ENCODE measurements around the gene DSG3.

Gene DSG3

GRCh38 chr18:31428211-31428610, 19.3 kb upstream of the DSG3 start:
- TF ChIP-seq CTCF (IDR thresholded peaks at IDR 0.05; ENCODE audit: control extremely low read depth, extremely low read depth, low read depth, missing control alignments), result no peak
- ChIA-PET CTCF (interaction anchor here (1.5 to 6.0 kb wide), 2 partner anchors 11 to 25 kb away, joined by 4 to 41 read pairs; no protein-coding TSS in a partner anchor), POLR2A (no interaction called here)
- DNase-seq (ENCODE audit: extremely low spot score), result no peak

- no peak for TF ChIP-seq CTCF (IDR thresholded peaks at IDR 0.05; ENCODE audit: control extremely low read depth, extremely low read depth, low read depth, missing control alignments)
- DNase-seq (ENCODE audit: extremely low spot score), result no peak
- CTCF ChIA-PET, result interaction anchor here (0.8 to 1.4 kb wide), 3 partner anchors 9 to 15 kb away, joined by 3 to 4 read pairs (median 3); no protein-coding TSS in a partner anchor
- POLR2A ChIA-PET, result no interaction called here
Measured at GRCh38 chr18:31429623-31430022, 17.9 kb upstream of the DSG3 start.

GRCh38 chr18:31430072-31430471, 17.5 kb upstream of the DSG3 start:
- CTCF ChIA-PET, result interaction anchor here (0.9 to 1.4 kb wide), 2 partner anchors 9 to 13 kb away, joined by 3 read pairs; no protein-coding TSS in a partner anchor
- POLR2A ChIA-PET, result no interaction called here
- DNase-seq (ENCODE audit: extremely low spot score), result no peak
- no peak for TF ChIP-seq CTCF (IDR thresholded peaks at IDR 0.05; ENCODE audit: control extremely low read depth, extremely low read depth, low read depth, missing control alignments)

GRCh38 chr18:31430554-31430953, 17.0 kb upstream of the DSG3 start:
- ChIA-PET CTCF (interaction anchor here (0.9 kb wide), 1 partner anchor 9 kb away, joined by 3 read pairs; no protein-coding TSS in a partner anchor), POLR2A (no interaction called here)
- no peak for TF ChIP-seq CTCF (IDR thresholded peaks at IDR 0.05; ENCODE audit: control extremely low read depth, extremely low read depth, low read depth, missing control alignments)
- DNase-seq (ENCODE audit: extremely low spot score), result no peak

GRCh38 chr18:31432316-31432715, 15.2 kb upstream of the DSG3 start:
- no peak for DNase-seq (ENCODE audit: extremely low spot score)
- POLR2A ChIA-PET, result no interaction called here
- CTCF ChIA-PET, result no interaction called here
- TF ChIP-seq CTCF (IDR thresholded peaks at IDR 0.05; ENCODE audit: control extremely low read depth, extremely low read depth, low read depth, missing control alignments), result no peak

GRCh38 chr18:31436825-31437224, 10.7 kb upstream of the DSG3 start:
- DNase-seq (ENCODE audit: extremely low spot score), result no peak
- ChIA-PET CTCF (interaction anchor here (5.3 kb wide), 1 partner anchor 12 kb away, joined by 41 read pairs; no protein-coding TSS in a partner anchor), POLR2A (interaction anchor here (0.7 kb wide), 1 partner anchor 612 kb away, joined by 4 read pairs; no protein-coding TSS in a partner anchor)
- no peak for TF ChIP-seq CTCF (IDR thresholded peaks at IDR 0.05; ENCODE audit: control extremely low read depth, extremely low read depth, low read depth, missing control alignments)

All from GM10248 (cell line).